ENCODE data around the gene HLCS. TPM values are rescaled to one million over a fixed set of nuclear protein-coding genes. Genes with fewer than 3 reads are reported as not detected.

Gene HLCS
- polyA plus RNA-seq, 1 of the 3 experiments (the other 2 are of a cell fraction) = 13.0 TPM

GRCh38 chr21:36926989-36927718 is 39.3 kb downstream of the HLCS start:
- DNase-seq = no peak
- TF ChIP-seq IRF3 (IDR thresholded peaks at IDR 0.05; ENCODE audit: low read depth, low read length) (no peak), GABPA (IDR thresholded peaks at IDR 0.05; ENCODE audit: low read depth) (no peak), USF2 (IDR thresholded peaks at IDR 0.05; ENCODE audit: borderline replicate concordance, low read depth, low read length) (no peak), MAX (IDR thresholded peaks at IDR 0.05; ENCODE audit: low read depth) (no peak), NFIC (IDR thresholded peaks at IDR 0.05; ENCODE audit: borderline replicate concordance) (no peak), PBX3 (IDR thresholded peaks at IDR 0.05) (no peak), USF1 (IDR thresholded peaks at IDR 0.05; ENCODE audit: borderline replicate concordance, low read depth) (no peak), REST (IDR thresholded peaks at IDR 0.05; ENCODE audit: low read depth, low read length) (no peak), FOXJ3 (CRISPR knock-in tag; IDR thresholded peaks at IDR 0.05) (no peak), MXI1 (IDR thresholded peaks at IDR 0.05; ENCODE audit: low read depth, low read length) (no peak), RXRA (IDR thresholded peaks at IDR 0.05; ENCODE audit: borderline replicate concordance, low read depth) (no peak), FOSL2 (IDR thresholded peaks at IDR 0.05; ENCODE audit: borderline replicate concordance, low read depth) (no peak), RAD21 (IDR thresholded peaks at IDR 0.05; ENCODE audit: low read length) (no peak), FOXM1 (IDR thresholded peaks at IDR 0.05; ENCODE audit: low read depth) (no peak), EP300 (IDR thresholded peaks at IDR 0.05; ENCODE audit: borderline replicate concordance in 1 of 2, low read depth in 1 of 2, low read length in 1 of 2) (no peak)
- POLR2A ChIA-PET = no interaction called here
- peaks cover 4 to 12% of the 10 kb centered on the region in 2 experiments; a peak in 2 of 4 replicates for H3K4me1 ChIP-seq (ENCODE audit: control insufficient read depth in 1 of 2, insufficient read depth in 2 of 2, low read depth in 1 of 2, low read length in 1 of 2)
- no peak overlapping the region for H3K9ac ChIP-seq
- H3K4me3 ChIP-seq (ENCODE audit: low read depth in 2 of 2, low read length in 1 of 2) = no peak overlapping the region
- no peaks in the 10 kb centered on the region for H3K27me3 ChIP-seq (ENCODE audit: insufficient read depth)
- H3K4me2 ChIP-seq = no peak overlapping the region
- no peaks in the 10 kb centered on the region for H3K9me2 ChIP-seq
- no peak overlapping the region for H2AFZ ChIP-seq (ENCODE audit: low read depth)
- no peaks in the 10 kb centered on the region for H3K9me3 ChIP-seq
- peaks cover 0 to 8% of the 10 kb centered on the region in 2 experiments for H3K36me3 ChIP-seq (replicated peaks in 1 of 2; ENCODE audit: control insufficient read depth in 1 of 2, insufficient read depth in 2 of 2, low read length in 1 of 2)
- H3K27ac ChIP-seq (ENCODE audit: low read depth in 2 of 2, low read length in 1 of 2) = no peak overlapping the region
- no peaks in the 10 kb centered on the region; the same call in 1 of the 2 replicates for H4K20me1 ChIP-seq (ENCODE audit: insufficient read depth)
- 88% methylated on average over 17 of the region's 17 CpGs for WGBS (ENCODE audit: low lambda C conversion rate)
- H3K79me2 ChIP-seq (ENCODE audit: insufficient read depth) = peaks cover 3% of the 10 kb centered on the region; the same call in 1 of the 2 replicates
- H3F3A ChIP-seq (replicated peaks; ENCODE audit: insufficient read depth) = peaks cover 9% of the 10 kb centered on the region
- CTCF ChIA-PET = interaction anchor here (0.6 to 4.0 kb wide), 23 partner anchors 9 to 478 kb away, joined by 3 to 17 read pairs (median 5); no protein-coding TSS in a partner anchor
